Measurements from ENCODE around the gene LRRN2. TPM values are rescaled to one million over a fixed set of nuclear protein-coding genes. Genes with fewer than 3 reads are reported as not detected.
A peak's percentile ranks its signal among the peaks of the same experiment; 100 is the strongest.

LRRN2 gene
- total and polyA plus RNA-seq, 11 donors = 0.65 to 4.2 (median 1.5) TPM

- H3K4me3 ChIP-seq = no peak overlapping the region
- 62 to 79% (median 71%) methylated on average over 8 of the region's 8 CpGs for WGBS, 4 donors
- ATAC-seq = peak in 3 of 4 donors; percentile 20 to 45 (median 21)
Observed at GRCh38 chr1:204574016-204574864, 111.3 kb downstream of the LRRN2 start.

GRCh38 chr1:204572923-204573922 lies 112.3 kb downstream of the LRRN2 start:
- Histone ChIP-seq H3K4me3 (no peak overlapping the region), H3K9me3 (no peaks in the 10 kb centered on the region), H3K27ac (no peak overlapping the region), H3K4me1 (peaks cover 0 to 16% (median 3%) of the 10 kb centered on the region in 12 donors), H3K36me3 (peaks cover 0 to 29% (median 0%) of the 10 kb centered on the region in 9 donors), H3K27me3 (no peaks in the 10 kb centered on the region)
- no peak for DNase-seq
- TF ChIP-seq, protein P1, sequence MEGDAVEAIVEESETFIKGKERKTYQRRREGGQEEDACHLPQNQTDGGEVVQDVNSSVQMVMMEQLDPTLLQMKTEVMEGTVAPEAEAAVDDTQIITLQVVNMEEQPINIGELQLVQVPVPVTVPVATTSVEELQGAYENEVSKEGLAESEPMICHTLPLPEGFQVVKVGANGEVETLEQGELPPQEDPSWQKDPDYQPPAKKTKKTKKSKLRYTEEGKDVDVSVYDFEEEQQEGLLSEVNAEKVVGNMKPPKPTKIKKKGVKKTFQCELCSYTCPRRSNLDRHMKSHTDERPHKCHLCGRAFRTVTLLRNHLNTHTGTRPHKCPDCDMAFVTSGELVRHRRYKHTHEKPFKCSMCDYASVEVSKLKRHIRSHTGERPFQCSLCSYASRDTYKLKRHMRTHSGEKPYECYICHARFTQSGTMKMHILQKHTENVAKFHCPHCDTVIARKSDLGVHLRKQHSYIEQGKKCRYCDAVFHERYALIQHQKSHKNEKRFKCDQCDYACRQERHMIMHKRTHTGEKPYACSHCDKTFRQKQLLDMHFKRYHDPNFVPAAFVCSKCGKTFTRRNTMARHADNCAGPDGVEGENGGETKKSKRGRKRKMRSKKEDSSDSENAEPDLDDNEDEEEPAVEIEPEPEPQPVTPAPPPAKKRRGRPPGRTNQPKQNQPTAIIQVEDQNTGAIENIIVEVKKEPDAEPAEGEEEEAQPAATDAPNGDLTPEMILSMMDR (IDR thresholded peaks at IDR 0.05) = no peak
- no peak for TF ChIP-seq POLR2A (IDR thresholded peaks at IDR 0.05)
- 79 to 90% (median 85%) methylated on average over 8 of the region's 8 CpGs for WGBS, 4 donors
- intact Hi-C loops (cut with DNase I) = loop anchor here in 1 of 10 donors (10.0 kb wide), 1 partner anchor 362 kb away; no protein-coding TSS in a partner anchor
- no peak for ATAC-seq

More at GRCh38 chr1:204574016-204574864, 111.3 kb downstream of the LRRN2 start:
- Histone ChIP-seq H3K27me3 (no peaks in the 10 kb centered on the region), H3K9me3 (no peaks in the 10 kb centered on the region), H3K27ac (no peak overlapping the region), H3K4me1 (peaks cover 0 to 22% (median 7%) of the 10 kb centered on the region in 12 donors), H3K36me3 (peaks cover 0 to 24% (median 0%) of the 10 kb centered on the region in 9 donors)
- intact Hi-C loops (cut with DNase I) = loop anchor here in 1 of 10 donors (10.0 kb wide), 1 partner anchor 361 kb away; no protein-coding TSS in a partner anchor
- no peak for TF ChIP-seq POLR2A (IDR thresholded peaks at IDR 0.05)
- TF ChIP-seq, protein P1 (IDR thresholded peaks at IDR 0.05) = no peak
- no peak for DNase-seq

GRCh38 chr1:204571631-204572030 lies 113.9 kb downstream of the LRRN2 start:
- H3K27me3 ChIP-seq = no peaks in the 10 kb centered on the region
- intact Hi-C loops (cut with DNase I) = loop anchor here in 1 of 10 donors (10.0 kb wide), 1 partner anchor 363 kb away; no protein-coding TSS in a partner anchor
- DNase-seq (no peak), ATAC-seq (no peak)
- H3K9me3 ChIP-seq = no peaks in the 10 kb centered on the region
- 96 to 97% (median 96%) methylated on average over 4 of the region's 4 CpGs for WGBS, 4 donors
- peaks cover 0 to 35% (median 0%) of the 10 kb centered on the region in 9 donors for H3K36me3 ChIP-seq
- H3K4me1 ChIP-seq = peaks cover 0 to 15% (median 0%) of the 10 kb centered on the region in 12 donors
- TF ChIP-seq, protein P1 (IDR thresholded peaks at IDR 0.05) = no peak
- no peak for TF ChIP-seq POLR2A (IDR thresholded peaks at IDR 0.05)
- H3K4me3 ChIP-seq = no peak overlapping the region
- H3K27ac ChIP-seq = no peak overlapping the region
